Measurements from ENCODE around the gene CCL15.
A peak's percentile ranks its signal among the peaks of the same experiment; 100 is the strongest.
"Not testable (repeated sequence)": the region's sequence is repeated elsewhere in the genome, so short reads cannot be mapped to it uniquely, and the experiment has no call there.

Gene CCL15, protein sequence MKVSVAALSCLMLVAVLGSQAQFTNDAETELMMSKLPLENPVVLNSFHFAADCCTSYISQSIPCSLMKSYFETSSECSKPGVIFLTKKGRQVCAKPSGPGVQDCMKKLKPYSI
- total RNA-seq, result 0 to 3.7 (median 0.10) reads per million in 17 experiments

GRCh38 chr17:36001110-36001771 is at the start of gene CCL15:
Gene CCL15, minus strand, starts transcription at chr17:36001553. Its CDS starts 61 bp downstream, at chr17:36001492.
- DNase-seq, result no peak

- no peak for DNase-seq
These were observed 48.3 kb upstream of the CCL15 start for GRCh38 chr17:36049643-36050042.

- DNase-seq, result no peak
These were observed 46.7 kb upstream of the CCL15 start for GRCh38 chr17:36048066-36048465.

GRCh38 chr17:36036235-36036634 is 34.9 kb upstream of the CCL15 start:
- peak; percentile 81 to 93 (median 90) for DNase-seq

DNA sequence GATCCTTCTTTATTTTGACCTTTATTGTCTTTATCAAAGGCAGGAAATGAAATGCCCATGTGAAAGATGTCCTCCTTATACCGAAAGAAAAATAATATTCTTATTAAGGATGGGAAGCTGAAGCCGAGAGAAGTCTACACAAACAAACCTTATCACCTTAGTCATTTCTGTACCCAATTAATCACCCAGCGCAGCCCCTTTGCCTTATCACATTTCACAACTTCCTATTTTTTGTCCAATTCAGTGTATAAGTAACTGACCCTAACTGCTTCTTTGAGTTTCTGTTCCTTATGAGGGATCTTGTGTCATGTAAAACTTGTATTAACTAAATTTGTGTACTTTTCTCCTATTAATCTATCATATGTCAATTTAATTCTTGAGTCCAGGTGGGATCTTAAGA is 32.8 kb upstream of the CCL15 start:
- peak; percentile 51 to 81 (median 72) for DNase-seq

- no peak for DNase-seq
These were observed 29.6 kb upstream of the CCL15 start for GRCh38 chr17:36030956-36031355.

GRCh38 chr17:36027761-36028160 is 26.4 kb upstream of the CCL15 start:
- no peak for DNase-seq

GRCh38 chr17:36024106-36024869 is 22.9 kb upstream of the CCL15 start:
- peak in 1 of 4 experiments; percentile 13 for DNase-seq

DNA sequence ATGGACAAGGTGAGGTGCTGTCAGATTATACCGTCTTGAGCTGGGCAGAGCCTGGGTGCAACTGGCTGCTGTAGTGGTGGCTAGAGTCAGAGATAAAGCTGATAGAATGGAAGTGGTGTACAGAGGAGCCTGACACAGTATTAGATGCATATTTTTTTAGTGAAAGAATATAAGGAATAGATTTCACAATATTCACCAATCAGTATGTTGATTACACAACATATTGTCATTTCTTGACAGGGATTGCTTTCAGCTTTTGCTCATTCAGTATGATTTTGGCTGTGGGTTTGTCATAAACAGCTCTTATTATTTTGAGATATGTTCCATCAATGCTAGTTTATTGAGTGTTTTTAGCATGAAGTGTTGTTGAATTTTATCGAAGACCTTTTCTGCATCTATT is 18.1 kb upstream of the CCL15 start:
- no peak for DNase-seq

- DNase-seq, result peak; percentile 40 to 79 (median 64)
These were observed 16.4 kb upstream of the CCL15 start, which contains the start of gene CCL23 for GRCh38 chr17:36017799-36018198. Gene CCL23, minus strand, starts transcription at chr17:36017972. Its CDS starts 75 bp downstream, at chr17:36017897.

GRCh38 chr17:36016555-36016954 is 15.2 kb upstream of the CCL15 start:
- DNase-seq, result no peak

DNA sequence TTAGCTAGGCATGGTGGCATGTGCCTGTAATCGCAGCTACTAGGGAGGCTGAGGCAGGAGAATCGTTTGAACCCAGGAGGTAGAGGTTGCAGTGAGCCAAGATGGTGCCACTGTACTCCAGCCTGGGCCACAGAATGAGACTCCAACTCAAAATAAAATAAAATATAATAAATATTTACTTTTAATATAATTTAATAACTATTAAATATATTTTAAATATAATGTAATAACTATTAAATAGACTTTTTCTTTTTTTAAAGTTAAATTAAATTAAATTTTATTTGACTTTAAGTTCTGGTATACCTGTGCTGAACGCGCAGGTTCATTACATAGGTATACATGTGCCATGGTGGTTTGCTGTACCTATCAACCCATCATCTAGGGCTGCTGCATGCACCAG is 14.5 kb upstream of the CCL15 start:
- DNase-seq, result not testable (repeated sequence)

GRCh38 chr17:36014946-36015345 is 13.6 kb upstream of the CCL15 start:
- no peak for DNase-seq

GRCh38 chr17:36011201-36011600 is 9.8 kb upstream of the CCL15 start:
- DNase-seq, result no peak

DNA sequence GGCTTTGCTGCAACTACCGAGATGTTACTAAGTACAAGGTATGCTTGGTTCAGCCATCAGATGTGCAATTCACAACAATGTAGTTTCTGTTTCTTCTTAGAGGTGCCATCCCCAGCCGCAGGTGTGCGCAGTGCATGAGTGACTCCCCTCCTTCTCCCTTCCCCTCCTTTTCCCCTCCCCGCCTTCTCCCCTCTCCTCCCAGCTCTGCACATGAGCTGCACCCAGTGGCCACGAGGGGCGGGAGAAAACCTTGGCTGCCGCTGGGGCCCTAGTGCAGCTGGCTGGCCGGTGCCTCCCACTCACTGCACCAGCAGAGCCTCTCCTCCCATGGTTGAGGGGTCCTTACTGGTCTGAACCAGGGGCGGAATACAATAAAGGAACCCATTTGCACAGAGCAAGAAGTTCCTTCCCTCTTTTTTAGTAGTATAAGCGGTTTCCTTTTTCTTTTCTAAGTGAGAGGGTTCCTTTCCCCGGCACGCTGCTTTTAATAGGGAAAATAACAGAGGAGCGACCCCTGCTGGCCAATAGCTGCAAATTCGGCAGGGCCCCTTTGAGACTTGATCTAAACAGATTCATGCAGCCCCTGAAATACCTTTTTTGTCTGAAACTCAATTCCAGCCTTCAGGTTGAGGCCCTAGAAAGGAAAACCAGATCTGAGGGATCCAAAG is 7.8 kb upstream of the CCL15 start:
- DNase-seq, result peak; percentile 15 to 70 (median 26)

DNA sequence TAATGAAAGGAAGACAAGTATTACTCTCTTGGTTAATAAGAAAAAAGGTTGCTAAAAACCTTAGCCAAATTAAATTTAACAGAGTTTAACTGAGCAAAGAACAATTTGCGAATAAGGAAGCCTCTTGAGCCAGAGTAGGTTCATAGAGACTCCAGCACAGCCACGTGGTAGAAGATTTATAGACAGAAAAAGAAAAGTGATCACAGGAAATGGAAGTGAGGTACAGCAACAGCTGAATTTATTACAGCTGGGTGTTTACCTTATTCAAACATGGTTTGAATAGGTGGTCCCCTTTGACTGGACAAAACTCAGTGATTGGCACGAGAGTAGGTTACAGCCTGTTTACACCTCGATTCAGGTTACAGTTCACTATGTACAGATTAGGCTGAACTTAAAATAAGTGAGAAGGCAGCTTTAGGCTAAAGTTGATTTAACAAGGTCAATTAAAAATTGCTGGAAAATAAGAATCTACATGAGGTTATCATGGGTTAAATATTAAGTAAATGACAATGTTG is 3.3 kb upstream of the CCL15 start:
- no peak for DNase-seq

GRCh38 chr17:36002631-36003030 is 1.3 kb upstream of the CCL15 start:
- DNase-seq, result no peak

DNA sequence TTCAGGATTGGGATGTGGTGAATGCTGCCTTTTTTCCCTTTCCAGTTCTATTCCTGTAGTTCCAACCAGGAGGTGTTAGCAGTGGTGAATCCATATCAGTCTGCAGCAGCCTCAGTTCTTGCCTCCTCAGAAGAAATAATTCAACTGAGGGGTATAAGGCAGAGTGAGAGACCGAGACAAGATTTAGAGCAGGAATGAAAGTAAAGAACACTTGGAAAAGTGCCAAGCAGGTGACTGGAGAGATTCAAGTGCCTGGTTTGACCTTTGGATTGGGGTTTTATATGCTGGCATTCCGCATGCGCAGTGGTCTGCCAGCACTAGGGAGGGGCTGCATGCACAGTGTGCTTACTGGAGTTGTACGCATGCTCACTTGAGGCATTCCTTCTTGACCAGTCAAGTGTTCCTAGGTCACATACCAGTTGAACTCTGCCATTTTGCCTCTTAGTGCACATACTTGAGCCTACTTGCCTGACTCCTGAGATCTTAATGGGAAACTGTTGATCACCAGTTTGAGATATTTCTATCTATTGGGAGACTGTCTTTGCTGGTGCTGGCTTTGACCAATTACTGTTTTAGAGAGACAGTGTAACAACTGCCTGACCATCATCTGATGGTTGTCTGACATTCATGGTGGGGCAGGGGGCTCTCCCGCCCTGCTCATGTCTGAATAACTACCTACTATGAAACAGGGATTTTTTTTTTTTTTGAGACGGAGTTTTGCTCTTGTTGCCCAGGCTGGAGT is 680 bp upstream of the CCL15 start:
- DNase-seq, result no peak

DNA sequence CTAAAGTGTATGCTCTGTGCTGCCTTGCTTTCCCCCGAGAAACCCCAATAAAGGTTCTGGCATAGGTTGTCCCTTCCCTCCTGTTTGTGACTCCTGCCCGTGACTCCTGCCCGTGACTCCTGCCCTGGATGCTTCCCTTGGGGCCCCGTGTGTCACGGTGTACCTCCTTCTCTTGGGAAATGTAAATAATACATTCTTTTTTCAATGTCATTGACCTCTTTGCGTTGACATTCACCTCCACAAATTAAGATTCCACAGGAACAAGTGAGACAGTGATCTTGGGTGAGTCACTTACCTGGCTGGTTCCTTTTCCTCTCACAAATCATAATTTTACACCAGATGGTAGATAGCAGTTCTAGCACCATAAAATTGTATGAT is 632 bp downstream of the CCL15 start:
- DNase-seq, result no peak

DNA sequence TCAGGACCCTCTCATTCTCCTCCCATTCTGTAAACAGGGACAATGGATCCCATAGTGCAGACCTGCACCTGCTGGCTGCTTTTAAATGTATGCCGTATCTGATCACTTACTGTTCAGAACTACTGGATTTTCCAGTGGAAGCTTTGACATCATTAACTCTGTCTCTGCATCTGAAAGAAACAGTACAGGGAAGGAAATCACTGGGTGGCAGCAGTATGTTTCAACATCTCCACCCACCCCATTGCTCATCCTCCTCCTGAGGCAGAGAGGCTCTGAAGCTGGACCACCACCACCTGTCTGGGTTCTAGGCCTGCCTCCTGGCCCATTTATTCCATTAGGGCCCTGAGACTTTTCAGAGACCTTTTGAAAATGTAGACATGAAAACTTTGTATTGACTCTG is 2.6 kb downstream of the CCL15 start:
- peak; percentile 21 to 56 (median 56) for DNase-seq

DNA sequence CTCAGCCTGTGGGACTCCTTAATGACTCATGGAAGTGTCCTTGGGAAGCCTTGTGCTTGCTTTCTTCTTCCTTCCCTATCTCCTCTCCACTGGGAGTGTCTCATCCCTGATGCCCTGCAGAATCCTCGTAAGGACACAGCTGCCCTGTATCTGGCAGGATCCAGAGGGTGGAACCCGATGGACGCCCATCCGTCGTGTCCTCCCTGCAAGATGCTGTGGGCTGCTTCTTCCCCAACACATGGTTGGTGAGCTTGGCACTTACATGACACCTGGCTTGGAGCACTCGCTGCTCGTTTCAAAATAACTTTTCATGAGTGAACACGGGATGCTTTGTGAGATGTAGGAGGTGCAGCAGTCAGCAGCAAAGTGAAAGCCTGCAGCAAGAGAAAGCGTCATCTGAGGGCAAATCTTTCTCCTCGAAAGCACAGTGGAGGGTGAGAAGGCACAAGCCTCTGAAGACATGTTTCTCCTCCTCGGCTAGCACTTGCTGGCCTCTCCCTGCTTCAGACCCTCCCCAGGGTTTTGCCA is 3.3 kb downstream of the CCL15 start:
- no peak for DNase-seq

- DNase-seq, result not testable (repeated sequence)
These were observed 6.0 kb downstream of the CCL15 start for GRCh38 chr17:35995346-35995745.

Data from suppressor macrophage (primary cell).